ENCODE results near the gene LDHAL6B.

DNA sequence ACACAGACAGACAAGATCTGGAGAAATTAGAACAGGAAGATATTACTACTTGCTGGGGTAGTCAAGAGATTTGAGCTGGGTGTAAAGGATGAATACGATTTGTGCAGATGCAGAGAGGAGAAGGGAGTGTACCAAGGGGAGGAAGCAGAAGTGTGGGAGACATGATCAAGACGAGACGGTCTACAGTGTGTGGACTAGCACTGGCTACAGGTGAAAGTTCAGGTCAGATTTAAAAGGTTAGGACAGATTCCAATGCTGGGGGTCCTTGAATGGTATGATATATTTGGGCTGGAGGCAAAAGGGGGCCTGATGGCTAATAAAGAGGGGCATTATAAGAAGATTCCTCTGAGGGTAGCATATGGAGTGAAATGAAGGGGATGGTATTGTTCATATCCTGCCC lies 12.1 kb downstream of the LDHAL6B start:
- TF ChIP-seq, protein P1, sequence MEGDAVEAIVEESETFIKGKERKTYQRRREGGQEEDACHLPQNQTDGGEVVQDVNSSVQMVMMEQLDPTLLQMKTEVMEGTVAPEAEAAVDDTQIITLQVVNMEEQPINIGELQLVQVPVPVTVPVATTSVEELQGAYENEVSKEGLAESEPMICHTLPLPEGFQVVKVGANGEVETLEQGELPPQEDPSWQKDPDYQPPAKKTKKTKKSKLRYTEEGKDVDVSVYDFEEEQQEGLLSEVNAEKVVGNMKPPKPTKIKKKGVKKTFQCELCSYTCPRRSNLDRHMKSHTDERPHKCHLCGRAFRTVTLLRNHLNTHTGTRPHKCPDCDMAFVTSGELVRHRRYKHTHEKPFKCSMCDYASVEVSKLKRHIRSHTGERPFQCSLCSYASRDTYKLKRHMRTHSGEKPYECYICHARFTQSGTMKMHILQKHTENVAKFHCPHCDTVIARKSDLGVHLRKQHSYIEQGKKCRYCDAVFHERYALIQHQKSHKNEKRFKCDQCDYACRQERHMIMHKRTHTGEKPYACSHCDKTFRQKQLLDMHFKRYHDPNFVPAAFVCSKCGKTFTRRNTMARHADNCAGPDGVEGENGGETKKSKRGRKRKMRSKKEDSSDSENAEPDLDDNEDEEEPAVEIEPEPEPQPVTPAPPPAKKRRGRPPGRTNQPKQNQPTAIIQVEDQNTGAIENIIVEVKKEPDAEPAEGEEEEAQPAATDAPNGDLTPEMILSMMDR (IDR thresholded peaks at IDR 0.05), result no peak
- TF ChIP-seq POLR2A (IDR thresholded peaks at IDR 0.05), result no peak
